Stimulated activated effector memory CD8-positive, alpha-beta T cell treated with anti-CD3 and anti-CD28 coated beads, Interleukin-12 subunit alpha, Interleukin-12 subunit beta, amount 100 ng/mL, for 72 hours (primary cell): ENCODE results near the gene POFUT2.

Experiments used
- ATAC-seq: fragments of 150-1000 bp; cut with Tn5 transposase; 2 replicates; pipeline ENCODE4 v1.10.0; 2021
- DNase-seq, 2 donors: peaks; one replicate each; pipeline ENCODE4 v3.0.0; 2021 to 2022; ENCODE audit warnings: low spot score in 2 of 2
- H3K27ac Mint-ChIP-seq: one replicate; pipeline ENCODE4 v1.8.0; 2022; ENCODE audit warnings: mild to moderate bottlenecking, mixed read lengths
- H3K36me3 Mint-ChIP-seq: one replicate; pipeline ENCODE4 v1.8.0; 2022; ENCODE audit warnings: mild to moderate bottlenecking, mixed read lengths
- H3K4me1 Mint-ChIP-seq: one replicate; pipeline ENCODE4 v1.8.0; 2022; ENCODE audit warnings: mixed read lengths
- H3K4me3 Mint-ChIP-seq: one replicate; pipeline ENCODE4 v1.8.0; 2022; ENCODE audit warnings: mild to moderate bottlenecking, mixed read lengths
- H3K9me3 Mint-ChIP-seq: one replicate; pipeline ENCODE4 v1.8.0; 2022; ENCODE audit warnings: mixed read lengths

Gene POFUT2

GRCh38 chr21:45228171-45228641 lies 59.5 kb downstream of the POFUT2 start:
- Mint-ChIP-seq H3K9me3 (no peaks in the 10 kb centered on the region), H3K4me1 (peaks cover 54% of the 10 kb centered on the region), H3K27ac (peak overlapping the region; percentile 6), H3K36me3 (peaks cover 8% of the 10 kb centered on the region), H3K4me3 (peak overlapping the region; percentile 7)
- ATAC-seq: peak; percentile 97
- peak; percentile 64 to 88 for DNase-seq

- no peak for DNase-seq
- Mint-ChIP-seq H3K9me3 (no peaks in the 10 kb centered on the region), H3K4me3 (peak overlapping the region; percentile 7), H3K36me3 (peaks cover 8% of the 10 kb centered on the region), H3K4me1 (peaks cover 54% of the 10 kb centered on the region), H3K27ac (peak overlapping the region; percentile 6)
- no peak for ATAC-seq
These were observed 60.0 kb downstream of the POFUT2 start for GRCh38 chr21:45227735-45228134.

GRCh38 chr21:45226540-45227326 lies 61.0 kb downstream of the POFUT2 start:
- DNase-seq: no peak
- H3K36me3 Mint-ChIP-seq: peaks cover 8% of the 10 kb centered on the region
- H3K9me3 Mint-ChIP-seq: no peaks in the 10 kb centered on the region
- peaks cover 54% of the 10 kb centered on the region for H3K4me1 Mint-ChIP-seq
- ATAC-seq: peak; percentile 57
- peak overlapping the region; percentile 20 for H3K4me3 Mint-ChIP-seq
- H3K27ac Mint-ChIP-seq: no peak overlapping the region

DNA sequence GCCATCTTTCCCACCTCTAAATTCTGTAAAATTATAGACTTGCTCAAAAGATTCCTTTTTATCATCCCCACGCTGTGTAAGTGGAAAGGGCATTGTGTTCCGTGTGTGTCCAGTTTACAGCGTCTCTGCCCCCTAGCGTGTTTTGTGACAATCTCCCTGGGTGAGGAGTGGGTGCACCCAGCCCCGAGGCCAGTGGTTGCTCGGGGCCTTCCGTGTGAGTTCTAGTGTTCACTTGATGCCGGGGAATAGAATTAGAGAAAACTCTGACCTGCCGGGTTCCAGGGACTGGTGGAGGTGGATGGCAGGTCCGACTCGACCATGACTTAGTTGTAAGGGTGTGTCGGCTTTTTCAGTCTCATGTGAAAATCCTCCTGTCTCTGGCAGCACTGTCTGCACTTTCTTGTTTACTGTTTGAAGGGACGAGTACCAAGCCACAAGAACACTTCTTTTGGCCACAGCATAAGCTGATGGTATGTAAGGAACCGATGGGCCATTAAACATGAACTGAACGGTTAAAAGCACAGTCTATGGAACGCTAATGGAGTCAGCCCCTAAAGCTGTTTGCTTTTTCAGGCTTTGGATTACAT lies 61.9 kb downstream of the POFUT2 start:
- no peak for ATAC-seq
- no peak for DNase-seq
- H3K27ac Mint-ChIP-seq: no peak overlapping the region
- peaks cover 16% of the 10 kb centered on the region for H3K36me3 Mint-ChIP-seq
- peaks cover 60% of the 10 kb centered on the region for H3K4me1 Mint-ChIP-seq
- H3K4me3 Mint-ChIP-seq: no peak overlapping the region
- H3K9me3 Mint-ChIP-seq: no peaks in the 10 kb centered on the region

- H3K4me3 Mint-ChIP-seq: peak overlapping the region; percentile 62
- H3K36me3 Mint-ChIP-seq: peaks cover 18% of the 10 kb centered on the region
- ATAC-seq: no peak
These were observed 62.5 kb downstream of the POFUT2 start for GRCh38 chr21:45225041-45225740.

DNA sequence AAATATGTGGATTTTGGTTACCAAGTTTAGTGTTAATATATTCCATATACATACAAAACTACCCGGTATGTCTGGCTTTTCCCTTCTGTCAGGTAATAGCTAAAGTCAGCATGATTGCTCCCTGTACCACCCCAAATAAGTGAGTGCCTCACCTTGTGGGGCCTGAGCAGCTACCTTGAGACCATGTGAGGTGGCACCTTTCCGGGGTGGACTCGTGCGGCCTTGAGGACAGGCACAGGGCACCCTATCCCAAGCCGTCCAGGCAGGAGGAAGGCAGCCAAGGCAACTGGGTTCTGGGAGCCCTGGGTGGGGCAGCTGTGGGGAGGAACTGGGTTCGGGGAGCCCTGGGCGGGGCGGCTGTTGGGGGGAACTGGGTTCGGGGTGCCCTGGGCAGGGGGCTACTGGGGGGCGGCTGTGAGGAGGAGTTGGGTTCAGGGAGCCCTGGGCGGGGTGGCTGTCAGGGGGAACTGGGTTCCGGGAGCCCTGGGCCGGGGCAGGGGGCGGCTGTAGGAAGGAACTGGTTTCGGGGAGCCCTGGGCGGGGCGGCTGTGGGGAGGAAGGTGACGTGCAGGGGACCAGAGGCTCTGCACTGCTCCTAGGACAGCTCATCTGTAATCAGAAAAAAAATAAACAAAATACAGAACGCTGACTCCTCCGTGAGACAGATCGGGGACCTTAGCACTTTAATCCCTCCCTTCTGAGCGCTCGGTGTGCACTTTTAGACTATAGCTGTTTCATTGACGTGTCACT lies 63.3 kb downstream of the POFUT2 start:
- ATAC-seq (peak; percentile 51), DNase-seq (no peak)
- H3K27ac Mint-ChIP-seq: peak overlapping the region; percentile 80
- H3K4me3 Mint-ChIP-seq: peak overlapping the region; percentile 62
- no peaks in the 10 kb centered on the region for H3K9me3 Mint-ChIP-seq
- H3K36me3 Mint-ChIP-seq: peaks cover 18% of the 10 kb centered on the region
- peaks cover 62% of the 10 kb centered on the region for H3K4me1 Mint-ChIP-seq

More at GRCh38 chr21:45225041-45225740, 62.5 kb downstream of the POFUT2 start:
- Mint-ChIP-seq H3K4me1 (peaks cover 62% of the 10 kb centered on the region), H3K27ac (peak overlapping the region; percentile 80), H3K9me3 (no peaks in the 10 kb centered on the region)
- DNase-seq: no peak

- Mint-ChIP-seq H3K4me3 (peak overlapping the region; percentile 62), H3K27ac (peak overlapping the region; percentile 80), H3K4me1 (peaks cover 54% of the 10 kb centered on the region), H3K36me3 (peaks cover 18% of the 10 kb centered on the region), H3K9me3 (no peaks in the 10 kb centered on the region)
- no peak for DNase-seq
- no peak for ATAC-seq
These were observed 64.2 kb downstream of the POFUT2 start for GRCh38 chr21:45223236-45224185.

DNA sequence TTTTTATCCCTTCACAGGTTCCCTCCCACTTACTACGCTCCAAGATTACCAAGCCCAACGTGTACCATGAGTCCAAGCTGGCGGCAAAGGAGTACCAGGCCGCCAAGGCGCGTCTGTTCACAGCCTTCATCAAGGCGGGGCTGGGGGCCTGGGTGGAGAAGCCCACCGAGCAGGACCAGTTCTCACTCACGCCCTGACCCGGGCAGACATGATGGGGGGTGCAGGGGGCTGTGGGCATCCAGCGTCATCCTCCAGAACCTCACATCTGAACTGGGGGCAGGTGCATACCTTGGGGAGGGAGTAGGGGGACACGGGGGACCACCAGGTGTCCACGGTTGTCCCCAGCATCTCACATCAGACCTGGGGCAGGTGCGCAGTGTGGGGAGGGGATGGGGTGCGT lies 65.7 kb downstream of the POFUT2 start:
- H3K4me1 Mint-ChIP-seq: peaks cover 47% of the 10 kb centered on the region
- no peak overlapping the region for H3K4me3 Mint-ChIP-seq
- DNase-seq (no peak), ATAC-seq (no peak)
- peaks cover 18% of the 10 kb centered on the region for H3K36me3 Mint-ChIP-seq
- peaks cover 9% of the 10 kb centered on the region for H3K9me3 Mint-ChIP-seq
- H3K27ac Mint-ChIP-seq: no peak overlapping the region

- peak overlapping the region; percentile 35 for H3K27ac Mint-ChIP-seq
- ATAC-seq (no peak), DNase-seq (no peak)
- no peak overlapping the region for H3K4me3 Mint-ChIP-seq
- peaks cover 36% of the 10 kb centered on the region for H3K4me1 Mint-ChIP-seq
- peaks cover 18% of the 10 kb centered on the region for H3K36me3 Mint-ChIP-seq
- H3K9me3 Mint-ChIP-seq: peaks cover 13% of the 10 kb centered on the region
These were observed 66.8 kb downstream of the POFUT2 start for GRCh38 chr21:45220714-45221490.

DNA sequence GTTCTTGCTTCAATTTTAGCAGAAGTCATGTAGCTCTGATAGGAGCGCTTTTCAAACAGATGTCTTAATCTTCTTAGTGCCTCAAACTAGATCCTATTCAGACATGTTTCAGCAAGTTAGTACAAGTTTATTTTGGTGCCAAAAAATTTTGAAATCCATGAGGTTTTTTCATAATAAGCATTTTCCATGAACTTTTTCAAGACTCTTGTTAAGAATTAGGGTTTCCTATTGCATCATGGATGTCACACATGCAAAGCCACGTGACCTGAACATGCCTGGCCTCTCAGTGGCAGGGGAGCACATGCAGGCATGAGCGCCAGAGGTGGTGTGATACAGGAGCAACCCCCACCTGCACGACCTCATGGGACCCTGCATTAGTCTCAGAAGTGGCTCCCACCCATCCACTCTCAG lies 67.6 kb downstream of the POFUT2 start:
- H3K36me3 Mint-ChIP-seq: peaks cover 18% of the 10 kb centered on the region
- no peak for DNase-seq

GRCh38 chr21:45219517-45219916 lies 68.2 kb downstream of the POFUT2 start:
- H3K36me3 Mint-ChIP-seq: peaks cover 13% of the 10 kb centered on the region
- no peak overlapping the region for H3K4me3 Mint-ChIP-seq
- DNase-seq (no peak), ATAC-seq (no peak)
- H3K4me1 Mint-ChIP-seq: peaks cover 22% of the 10 kb centered on the region
- H3K9me3 Mint-ChIP-seq: peaks cover 13% of the 10 kb centered on the region
- no peak overlapping the region for H3K27ac Mint-ChIP-seq

More for the DNA sequence above, 67.6 kb downstream of the POFUT2 start:
- Mint-ChIP-seq H3K4me3 (no peak overlapping the region), H3K27ac (no peak overlapping the region), H3K4me1 (peaks cover 27% of the 10 kb centered on the region), H3K9me3 (peaks cover 13% of the 10 kb centered on the region)
- no peak for ATAC-seq

DNA sequence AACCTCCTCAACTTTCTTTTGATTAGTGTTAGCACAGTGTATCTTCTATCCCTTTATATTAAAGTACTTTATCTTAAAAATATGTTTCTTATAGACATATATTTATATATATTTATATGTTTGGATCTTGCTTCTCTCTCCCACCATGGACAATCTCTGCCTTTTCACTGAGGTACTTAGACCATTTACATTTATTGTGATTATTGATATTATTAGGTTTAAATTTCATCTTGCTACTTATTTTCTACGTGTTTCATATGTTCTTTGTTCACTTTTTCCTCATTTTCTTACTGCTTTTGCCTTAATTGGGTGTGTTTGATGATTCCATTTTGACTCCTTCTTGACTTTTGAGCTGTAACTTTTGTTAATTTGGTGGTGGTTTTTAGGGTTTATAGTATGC lies 70.7 kb downstream of the POFUT2 start:
- DNase-seq: no peak
- no peak for ATAC-seq
- peaks cover 14% of the 10 kb centered on the region for H3K36me3 Mint-ChIP-seq
- H3K9me3 Mint-ChIP-seq: peaks cover 13% of the 10 kb centered on the region
- H3K4me1 Mint-ChIP-seq: peaks cover 16% of the 10 kb centered on the region
- no peak overlapping the region for H3K27ac Mint-ChIP-seq
- H3K4me3 Mint-ChIP-seq: no peak overlapping the region

DNA sequence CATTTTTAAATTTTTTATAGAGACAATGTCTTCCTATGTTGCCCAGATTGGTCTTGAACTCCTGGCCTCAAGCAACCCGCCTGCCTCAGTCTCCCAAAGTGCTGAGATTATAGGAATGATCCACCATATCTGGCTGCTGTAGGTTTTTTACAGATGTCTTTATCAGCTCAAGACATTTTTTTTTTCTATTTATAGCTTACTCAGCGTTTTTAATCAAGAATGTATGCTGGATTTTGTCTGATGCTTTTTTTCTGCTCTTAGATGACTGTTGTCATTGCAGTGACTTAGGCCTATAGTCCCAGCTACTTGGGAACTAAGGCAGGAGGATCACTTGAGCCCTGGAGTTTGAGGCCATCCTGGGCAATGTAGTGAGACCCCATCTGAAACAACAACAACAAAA lies 72.5 kb downstream of the POFUT2 start:
- ATAC-seq (no peak), DNase-seq (no peak)
- peaks cover 14% of the 10 kb centered on the region for H3K36me3 Mint-ChIP-seq
- H3K9me3 Mint-ChIP-seq: peaks cover 13% of the 10 kb centered on the region
- H3K4me1 Mint-ChIP-seq: peaks cover 8% of the 10 kb centered on the region
- no peak overlapping the region for H3K4me3 Mint-ChIP-seq
- no peak overlapping the region for H3K27ac Mint-ChIP-seq
